Mucosa of descending colon (tissue), 3 donors: ENCODE results near the gene ATP5IF1. TPM values are rescaled to one million over a fixed set of nuclear protein-coding genes. Genes with fewer than 3 reads are reported as not detected.

Experiments
- ATAC-seq: fragments of 200-7000 bp; cut with Tn5 transposase; one replicate; pipeline ENCODE4 v1.9.1; 2020; ENCODE audit warnings: mild to moderate bottlenecking, moderate library complexity
- DNase-seq, 3 donors: peaks; one replicate each; pipeline ENCODE4 v3.0.0-alpha.2; 2020
- H3K36me3 ChIP-seq: fragments of 200-600 bp; one replicate; pipeline ENCODE4 v1.8.0; 2021; ENCODE audit warnings: low read depth, mild to moderate bottlenecking
- H3K4me1 ChIP-seq: fragments of 200-600 bp; one replicate; pipeline ENCODE4 v1.8.0; 2021; ENCODE audit warnings: low read depth, mild to moderate bottlenecking
- H3K4me3 ChIP-seq: fragments of 200-600 bp; one replicate; pipeline ENCODE4 v1.8.0; 2021; ENCODE audit warnings: mild to moderate bottlenecking
- H3K9me3 ChIP-seq: fragments of 200-600 bp; one replicate; pipeline ENCODE4 v1.8.0; 2021; ENCODE audit warnings: mild to moderate bottlenecking
- CTCF ChIP-seq: fragments of 200-600 bp; IDR thresholded peaks from one replicate; pipeline ENCODE4 v1.8.0; 2022; ENCODE audit warnings: antibody characterized with exemption, mild to moderate bottlenecking
- intact Hi-C, 2 donors: fragments of 100-400 bp; cut with DNase I in 1 of 2; cut with micrococcal nuclease in 1 of 2; formaldehyde crosslinking; loops; one replicate each; pipeline versions ENCODE4 v1.11.0 to v1.11.1; 2022; cut with DNase I, micrococcal nuclease
- total RNA-seq, 3 donors: library from RNA; stranded (reverse); fragmentation: NEBNext Ultra II Directional in 2 of 3; extraction: Animal tissue kit (Norgen Biotek cat#: 25700) in 2 of 3; gene quantifications; one replicate each; pipeline versions ENCODE4 v1.2.1 to v1.2.4, GENCODE V29; 2021 to 2023
- donor health status: DM: no; HTN: no; CAD: no; lungs with moderate emphysema.
- donor health status: DM: no; HTN: no; CAD: no.
- donor health status: DM: no; HTN: yes; CAD: no.

ATP5IF1 gene
- total RNA-seq, 3 donors from 2014 or later, result 130 to 266 (median 235) TPM

GRCh38 chr1:28194326-28195035, 41.4 kb upstream of the ATP5IF1 start:
- no peaks in the 10 kb centered on the region for H3K36me3 ChIP-seq
- H3K9me3 ChIP-seq, result no peaks in the 10 kb centered on the region
- no peak for TF ChIP-seq CTCF
- DNase-seq (no peak), ATAC-seq (no peak)
- H3K4me1 ChIP-seq, result peaks cover 8% of the 10 kb centered on the region
- H3K4me3 ChIP-seq, result no peak overlapping the region
- intact Hi-C loops, result no loop called here

- no peak for TF ChIP-seq CTCF
- no peak for DNase-seq
- ATAC-seq, result no peak
- Histone ChIP-seq H3K4me1 (peaks cover 9% of the 10 kb centered on the region), H3K9me3 (no peaks in the 10 kb centered on the region), H3K4me3 (no peak overlapping the region), H3K36me3 (no peaks in the 10 kb centered on the region)
- intact Hi-C loops, result no loop called here
Observed at GRCh38 chr1:28195780-28196179, 40.1 kb upstream of the ATP5IF1 start.

- no peak for TF ChIP-seq CTCF
- Histone ChIP-seq H3K4me3 (no peak overlapping the region), H3K9me3 (no peaks in the 10 kb centered on the region), H3K36me3 (no peaks in the 10 kb centered on the region), H3K4me1 (peaks cover 9% of the 10 kb centered on the region)
- intact Hi-C loops, result no loop called here
- DNase-seq (no peak), ATAC-seq (no peak)
Observed at GRCh38 chr1:28196330-28196729, 39.6 kb upstream of the ATP5IF1 start.

- intact Hi-C loops, result no loop called here
- no peak for TF ChIP-seq CTCF
- H3K9me3 ChIP-seq, result no peaks in the 10 kb centered on the region
- H3K36me3 ChIP-seq, result peaks cover 2% of the 10 kb centered on the region
- no peak for DNase-seq
- ATAC-seq, result no peak
- peaks cover 9% of the 10 kb centered on the region for H3K4me1 ChIP-seq
- H3K4me3 ChIP-seq, result no peak overlapping the region
Observed at GRCh38 chr1:28197682-28198415, 38.1 kb upstream of the ATP5IF1 start.

GRCh38 chr1:28199328-28200233, 36.3 kb upstream of the ATP5IF1 start:
- Histone ChIP-seq H3K36me3 (peaks cover 12% of the 10 kb centered on the region), H3K9me3 (no peaks in the 10 kb centered on the region), H3K4me3 (no peak overlapping the region), H3K4me1 (peaks cover 9% of the 10 kb centered on the region)
- intact Hi-C loops, result no loop called here
- peak; percentile 89 for ATAC-seq
- TF ChIP-seq CTCF, result no peak
- peak in 1 of 3 donors; percentile 57 for DNase-seq
